DND-41 (cell line): ENCODE results near the gene PPP2R5E.

Source experiments
- CTCF ChIP-seq: IDR thresholded peaks from 2 replicates; pipeline ENCODE4 v1.5.1; 2012; ENCODE audit warnings: borderline replicate concordance, low read length, moderate library complexity, mild to moderate bottlenecking; ENCODE audit not compliant: poor library complexity, severe bottlenecking; ENCODE audit errors: extremely low read depth
- EZH2 ChIP-seq: IDR thresholded peaks from 3 replicates; pipeline ENCODE4 v1.6.1; 2012; ENCODE audit warnings: borderline replicate concordance, low read depth, mild to moderate bottlenecking, moderate library complexity, low read length, inconsistent platforms; ENCODE audit not compliant: severe bottlenecking

GRCh38 chr14:63544591-63545299, 1.6 kb upstream of the PPP2R5E start:
- no peak for TF ChIP-seq CTCF
- no peak for TF ChIP-seq EZH2
